Astrocyte of the cerebellum (primary cell): ENCODE measurements around the gene TBC1D5.

ENCODE experiments used
- DNase-seq: peaks from one replicate; pipeline ENCODE4 v3.0.0-alpha.2; 2011; ENCODE audit warnings: low read depth
- H3K4me3 ChIP-seq: 2 replicates; pipeline ENCODE4 v1.5.1; 2011; ENCODE audit warnings: mild to moderate bottlenecking, low read depth, low read length, moderate library complexity
- in situ Hi-C: cut with HindIII; loops from 2 replicates; pipeline ENCODE4 v1.10.0; 2017; ENCODE audit warnings: low sequenced_read_pairs
- TF ChIP-seq, protein P1 (sequence below): IDR thresholded peaks from 2 replicates; pipeline ENCODE4 v1.5.1; 2012; ENCODE audit warnings: low read length, low read depth, moderate library complexity, mild to moderate bottlenecking; ENCODE audit errors: missing control alignments

The TBC1D5 gene

DNA sequence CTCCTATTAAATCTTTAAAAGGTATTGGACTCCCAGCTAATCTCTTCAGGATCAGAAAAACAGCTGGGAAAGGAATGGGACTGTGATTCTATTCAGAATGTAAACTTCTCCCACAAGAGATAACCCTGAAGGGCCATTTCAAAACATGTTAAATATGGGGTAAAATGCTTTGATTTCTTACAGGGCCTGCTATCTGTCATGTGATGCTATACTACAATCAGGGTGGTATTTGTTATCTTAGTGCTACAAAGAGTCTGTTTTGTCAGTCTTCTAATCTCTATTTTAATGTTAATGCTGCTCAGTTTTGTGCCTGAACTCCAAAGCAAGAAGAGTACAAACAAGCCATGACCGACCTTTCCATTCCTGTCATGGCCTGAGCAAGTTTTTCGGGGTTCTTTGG is 186.9 kb downstream of the TBC1D5 start:
- in situ Hi-C loops: no loop called here
- DNase-seq: no peak
- H3K4me3 ChIP-seq: no peak overlapping the region
- TF ChIP-seq, protein P1, sequence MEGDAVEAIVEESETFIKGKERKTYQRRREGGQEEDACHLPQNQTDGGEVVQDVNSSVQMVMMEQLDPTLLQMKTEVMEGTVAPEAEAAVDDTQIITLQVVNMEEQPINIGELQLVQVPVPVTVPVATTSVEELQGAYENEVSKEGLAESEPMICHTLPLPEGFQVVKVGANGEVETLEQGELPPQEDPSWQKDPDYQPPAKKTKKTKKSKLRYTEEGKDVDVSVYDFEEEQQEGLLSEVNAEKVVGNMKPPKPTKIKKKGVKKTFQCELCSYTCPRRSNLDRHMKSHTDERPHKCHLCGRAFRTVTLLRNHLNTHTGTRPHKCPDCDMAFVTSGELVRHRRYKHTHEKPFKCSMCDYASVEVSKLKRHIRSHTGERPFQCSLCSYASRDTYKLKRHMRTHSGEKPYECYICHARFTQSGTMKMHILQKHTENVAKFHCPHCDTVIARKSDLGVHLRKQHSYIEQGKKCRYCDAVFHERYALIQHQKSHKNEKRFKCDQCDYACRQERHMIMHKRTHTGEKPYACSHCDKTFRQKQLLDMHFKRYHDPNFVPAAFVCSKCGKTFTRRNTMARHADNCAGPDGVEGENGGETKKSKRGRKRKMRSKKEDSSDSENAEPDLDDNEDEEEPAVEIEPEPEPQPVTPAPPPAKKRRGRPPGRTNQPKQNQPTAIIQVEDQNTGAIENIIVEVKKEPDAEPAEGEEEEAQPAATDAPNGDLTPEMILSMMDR: no peak

DNA sequence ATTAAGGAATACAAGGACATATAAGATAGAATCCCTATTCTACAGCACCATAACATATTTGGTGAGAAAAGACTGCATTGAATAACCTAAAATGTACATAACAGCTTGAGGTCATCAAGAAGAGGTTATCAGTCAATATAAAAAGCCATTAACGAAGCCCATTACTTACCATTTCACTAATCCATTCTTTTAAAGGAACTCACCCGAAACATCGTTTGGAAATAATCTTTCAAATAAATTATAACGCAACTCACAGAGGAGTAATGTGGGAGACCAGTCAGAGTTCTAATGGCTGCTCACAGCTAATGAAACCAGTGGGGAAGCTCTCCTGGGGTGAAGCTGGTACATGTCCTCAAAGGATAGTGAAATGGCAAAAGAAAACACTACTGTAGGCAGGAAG is 188.4 kb downstream of the TBC1D5 start:
- TF ChIP-seq, protein P1: no peak
- in situ Hi-C loops: no loop called here
- DNase-seq: no peak
- no peak overlapping the region for H3K4me3 ChIP-seq

DNA sequence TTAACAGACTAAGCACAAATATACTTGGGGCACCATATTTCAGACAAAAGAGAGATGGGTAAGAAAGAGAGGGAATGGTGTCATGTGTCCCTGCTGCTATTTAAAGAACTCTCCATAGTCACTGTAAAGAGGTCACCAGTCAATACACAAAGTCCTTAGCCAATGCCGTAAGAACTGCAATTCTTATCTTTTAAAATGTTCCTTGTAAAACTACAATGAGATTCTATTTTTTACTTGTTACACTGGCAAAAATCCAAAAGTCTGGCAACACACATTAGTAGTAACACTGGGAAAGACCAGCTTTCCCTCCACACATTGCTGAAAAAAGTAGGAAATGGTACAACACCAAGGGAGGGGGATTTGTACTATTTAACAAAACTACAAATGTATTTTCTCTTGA is 189.4 kb downstream of the TBC1D5 start:
- TF ChIP-seq, protein P1: no peak
- in situ Hi-C loops: no loop called here

DNA sequence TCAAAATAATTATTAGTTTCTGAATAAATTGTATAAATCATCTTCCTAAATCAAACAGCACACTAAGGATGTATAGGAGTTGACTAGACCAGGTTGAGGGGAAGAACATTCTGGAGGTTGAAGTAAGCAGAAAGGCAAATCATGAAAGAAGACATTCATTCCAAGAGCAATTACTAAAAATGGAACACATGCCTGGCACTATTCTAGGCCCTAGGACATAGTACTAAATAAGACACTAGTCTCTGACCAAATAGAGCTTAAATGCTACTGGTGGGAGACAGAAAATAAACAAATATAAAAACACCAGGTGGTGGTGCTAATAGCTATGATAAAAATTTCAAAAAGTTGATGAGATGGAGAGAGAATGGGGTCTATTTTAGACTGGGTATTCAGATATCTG is 190.1 kb downstream of the TBC1D5 start:
- TF ChIP-seq, protein P1: no peak
- no peak for DNase-seq
- in situ Hi-C loops: no loop called here
- no peak overlapping the region for H3K4me3 ChIP-seq

More for the DNA sequence above, 189.4 kb downstream of the TBC1D5 start:
- no peak overlapping the region for H3K4me3 ChIP-seq
- DNase-seq: no peak

DNA sequence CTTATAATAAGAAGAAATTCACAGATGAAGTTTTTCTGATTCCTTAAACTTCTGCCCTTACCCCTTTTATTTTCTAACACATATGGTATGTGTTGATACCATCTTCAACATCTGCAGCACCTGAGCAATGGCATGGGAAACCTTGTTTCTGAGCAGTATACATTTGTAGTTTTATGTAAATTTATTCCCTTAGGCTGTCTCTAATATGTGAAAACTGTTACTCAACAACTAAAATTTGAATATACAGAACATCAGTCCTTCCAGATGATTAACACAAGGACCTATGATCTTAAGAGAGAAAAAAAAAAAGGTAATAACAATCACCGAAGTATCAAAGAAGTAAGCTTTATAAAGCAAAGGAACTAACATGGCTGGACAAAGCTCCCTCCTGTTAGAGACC is 190.5 kb downstream of the TBC1D5 start:
- no peak overlapping the region for H3K4me3 ChIP-seq
- no peak for DNase-seq
- TF ChIP-seq, protein P1: no peak
- in situ Hi-C loops: no loop called here

DNA sequence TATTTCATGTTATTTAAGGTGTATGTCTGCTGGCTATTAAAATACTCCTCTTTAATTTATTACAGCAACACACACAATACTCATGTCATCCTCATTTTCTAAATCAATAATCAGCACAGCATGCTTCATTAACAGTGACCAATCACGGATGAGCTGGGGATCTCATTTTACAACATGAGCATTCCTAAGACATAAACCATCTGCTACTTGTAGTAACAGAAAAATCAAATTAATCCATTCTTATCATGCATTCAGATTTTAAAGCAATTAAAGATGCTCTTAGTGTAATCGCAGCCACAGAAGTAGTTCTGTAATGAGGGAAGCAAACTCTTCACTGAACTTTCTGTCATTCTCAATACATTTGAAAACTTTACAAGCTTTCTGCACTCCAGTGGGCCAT is 191.1 kb downstream of the TBC1D5 start:
- peak; percentile 2 for DNase-seq
- in situ Hi-C loops: no loop called here
- no peak overlapping the region for H3K4me3 ChIP-seq
- TF ChIP-seq, protein P1: no peak

DNA sequence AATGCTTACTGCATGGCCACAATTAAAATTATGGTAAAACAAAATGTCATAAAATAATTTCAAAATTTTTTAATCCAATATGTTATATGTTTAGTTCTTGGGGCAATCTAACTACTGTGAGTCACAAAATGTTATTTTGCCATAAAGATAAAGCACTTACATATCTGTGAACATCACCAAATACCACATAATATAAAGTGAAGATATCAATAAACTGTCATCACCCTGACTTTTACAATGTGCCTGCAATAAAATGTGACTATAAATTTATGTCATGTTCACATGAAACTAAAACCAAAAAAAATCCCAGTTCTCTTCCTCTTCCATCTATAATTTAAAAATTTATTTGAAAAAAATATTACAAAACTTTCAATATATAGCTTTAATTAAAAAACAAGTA is 191.8 kb downstream of the TBC1D5 start:
- in situ Hi-C loops: no loop called here
- TF ChIP-seq, protein P1: no peak
- no peak for DNase-seq
- H3K4me3 ChIP-seq: no peak overlapping the region
